Osteoblast (primary cell): ENCODE measurements around the gene NAA30. TPM values are rescaled to one million over a fixed set of nuclear protein-coding genes. Genes with fewer than 3 reads are reported as not detected.

Experiments used
- DNase-seq: peaks from one replicate; pipeline ENCODE4 v3.0.0; 2011; ENCODE audit warnings: low spot score, mixed read lengths; ENCODE audit not compliant: insufficient read length; ENCODE audit errors: missing footprints
- H2AFZ ChIP-seq: 2 replicates; pipeline ENCODE4 v1.6.0; 2011; ENCODE audit warnings: mild to moderate bottlenecking, low read length
- H3K27ac ChIP-seq: 2 replicates; pipeline ENCODE4 v1.5.1; 2011; ENCODE audit warnings: mild to moderate bottlenecking, low read depth, low read length, moderate library complexity
- H3K27me3 ChIP-seq: 2 replicates; pipeline ENCODE4 v1.6.0; 2012; ENCODE audit warnings: mild to moderate bottlenecking, control low read depth, inconsistent platforms, low read length, moderate library complexity; ENCODE audit not compliant: insufficient read depth
- H3K36me3 ChIP-seq: 2 replicates; pipeline ENCODE4 v1.5.1; 2011; ENCODE audit warnings: mild to moderate bottlenecking, low read length, control low read depth, moderate library complexity; ENCODE audit not compliant: insufficient read depth
- H3K4me1 ChIP-seq: 2 replicates; pipeline ENCODE4 v1.5.1; 2011; ENCODE audit warnings: mild to moderate bottlenecking, low read length, control low read depth, moderate library complexity; ENCODE audit not compliant: insufficient read depth
- H3K4me2 ChIP-seq: 2 replicates; pipeline ENCODE4 v1.6.0; 2011; ENCODE audit warnings: mild to moderate bottlenecking, low read length; ENCODE audit not compliant: insufficient read depth
- H3K4me3 ChIP-seq: fragments of 200-600 bp; sonication (generic); 3 replicates; pipeline ENCODE4 v1.5.1; 2012; ENCODE audit warnings: mild to moderate bottlenecking, low read length, inconsistent platforms; ENCODE audit not compliant: insufficient read depth
- H3K79me2 ChIP-seq: 2 replicates; pipeline ENCODE4 v1.6.0; 2012; ENCODE audit warnings: mild to moderate bottlenecking, low read length, control low read depth, inconsistent platforms; ENCODE audit not compliant: insufficient read depth
- H3K9me3 ChIP-seq: 2 replicates; pipeline ENCODE4 v1.5.1; 2011; ENCODE audit warnings: low read depth, low read length, control low read depth
- H4K20me1 ChIP-seq: 2 replicates; pipeline ENCODE4 v1.6.0; 2012; ENCODE audit warnings: mild to moderate bottlenecking, low read length, control low read depth; ENCODE audit not compliant: insufficient read depth
- CTCF ChIP-seq: IDR thresholded peaks from 2 replicates; pipeline ENCODE4 v1.5.1; 2011; ENCODE audit warnings: mild to moderate bottlenecking, low read depth, low read length, moderate library complexity; ENCODE audit errors: extremely low read depth
- total RNA-seq: library from RNA; depleted of rRNA; stranded (reverse); fragments of >200 nt; gene quantifications from 2 replicates; pipeline ENCODE4 v1.2.3, GENCODE V29; 2012

The NAA30 gene
- total RNA-seq, 1 donor, result 19.5 TPM

GRCh38 chr14:57392830-57393229 is 2.4 kb downstream of the NAA30 start:
- H3K27ac ChIP-seq, result no peak overlapping the region
- peaks cover 9% of the 10 kb centered on the region for H3K4me1 ChIP-seq
- H3K4me3 ChIP-seq, result peak overlapping the region; percentile 86
- no peak for DNase-seq
- H3K9me3 ChIP-seq, result no peaks in the 10 kb centered on the region
- peaks cover 61% of the 10 kb centered on the region for H3K79me2 ChIP-seq
- peaks cover under 1% of the 10 kb centered on the region for H3K36me3 ChIP-seq
- no peaks in the 10 kb centered on the region for H3K27me3 ChIP-seq
- peaks cover 17% of the 10 kb centered on the region for H4K20me1 ChIP-seq
- no peak overlapping the region for H2AFZ ChIP-seq
- peak overlapping the region; percentile 89 for H3K4me2 ChIP-seq
- no peak for TF ChIP-seq CTCF

DNA sequence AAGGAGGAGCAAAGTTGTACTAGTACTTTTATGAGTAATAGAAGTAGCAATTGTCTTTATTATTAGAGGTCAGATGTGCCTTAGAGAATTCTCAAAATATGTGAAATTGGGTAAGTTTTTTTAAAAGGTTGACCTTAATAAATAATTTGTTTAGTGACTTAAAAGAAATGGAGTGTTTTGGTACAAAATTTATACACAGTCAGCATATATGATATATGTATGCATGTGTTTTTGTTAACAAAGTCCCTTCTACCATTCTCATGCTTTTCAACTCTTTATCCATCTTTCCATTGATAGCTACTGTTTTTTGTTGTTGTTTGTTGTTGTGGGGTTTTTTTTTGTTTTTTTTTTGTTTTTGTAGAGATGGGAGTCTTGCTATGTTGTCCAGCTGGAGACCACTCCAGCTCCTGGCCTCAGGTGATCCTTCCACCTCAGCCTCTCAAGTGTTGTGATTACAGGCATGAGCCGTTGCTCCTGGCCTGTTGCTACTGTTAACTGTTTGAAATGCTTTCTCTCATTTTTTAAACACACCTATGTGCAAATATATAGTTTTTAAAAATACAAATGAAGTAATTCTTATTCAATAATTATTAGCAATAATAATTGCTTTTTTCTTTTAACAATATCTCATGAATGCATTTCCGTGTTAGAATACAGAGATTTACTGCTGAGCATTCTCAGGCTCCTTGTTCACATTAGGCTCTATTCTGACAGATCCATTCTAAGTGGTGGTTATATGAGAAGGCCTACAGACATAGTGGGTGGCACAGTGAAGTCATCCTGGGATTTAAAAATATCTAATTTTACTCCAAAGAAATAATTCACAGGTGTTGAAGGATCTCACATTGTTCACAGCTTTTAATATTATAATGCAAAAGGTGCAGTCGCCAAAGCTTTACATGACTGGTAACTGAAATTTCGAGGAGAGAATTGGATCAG is 10.4 kb downstream of the NAA30 start:
- peaks cover 12% of the 10 kb centered on the region for H3K4me1 ChIP-seq
- H3K27me3 ChIP-seq, result no peaks in the 10 kb centered on the region
- H3K4me3 ChIP-seq, result no peak overlapping the region
- no peak overlapping the region for H3K4me2 ChIP-seq
- H4K20me1 ChIP-seq, result no peaks in the 10 kb centered on the region
- H3K79me2 ChIP-seq, result peaks cover 49% of the 10 kb centered on the region
- no peak for TF ChIP-seq CTCF
- no peaks in the 10 kb centered on the region for H3K9me3 ChIP-seq
- H3K36me3 ChIP-seq, result peaks cover 19% of the 10 kb centered on the region
- no peak for DNase-seq
- no peak overlapping the region for H3K27ac ChIP-seq
- H2AFZ ChIP-seq, result no peak overlapping the region

- TF ChIP-seq CTCF, result no peak
- Histone ChIP-seq H3K4me2 (peak overlapping the region; percentile 83), H3K4me1 (peaks cover 12% of the 10 kb centered on the region), H3K27ac (peak overlapping the region; percentile 62), H2AFZ (no peak overlapping the region), H3K79me2 (peaks cover 48% of the 10 kb centered on the region), H3K27me3 (no peaks in the 10 kb centered on the region), H3K36me3 (peaks cover 19% of the 10 kb centered on the region), H4K20me1 (peaks cover under 1% of the 10 kb centered on the region), H3K9me3 (no peaks in the 10 kb centered on the region), H3K4me3 (no peak overlapping the region)
- DNase-seq, result no peak
These were observed 11.1 kb downstream of the NAA30 start for GRCh38 chr14:57401501-57401900.

GRCh38 chr14:57402173-57402852 is 11.9 kb downstream of the NAA30 start:
- H3K27me3 ChIP-seq, result no peaks in the 10 kb centered on the region
- TF ChIP-seq CTCF, result no peak
- H3K36me3 ChIP-seq, result peaks cover 19% of the 10 kb centered on the region
- H3K4me1 ChIP-seq, result peaks cover 12% of the 10 kb centered on the region
- H4K20me1 ChIP-seq, result peaks cover 3% of the 10 kb centered on the region
- no peak overlapping the region for H2AFZ ChIP-seq
- no peaks in the 10 kb centered on the region for H3K9me3 ChIP-seq
- H3K27ac ChIP-seq, result peak overlapping the region; percentile 62
- H3K4me2 ChIP-seq, result peak overlapping the region; percentile 83
- H3K79me2 ChIP-seq, result peaks cover 53% of the 10 kb centered on the region
- peak overlapping the region; percentile 59 for H3K4me3 ChIP-seq
- peak; percentile 65 for DNase-seq
